Lower leg skin (tissue), 3 donors: ENCODE measurements around the gene TRIP11.

Experiments
- CTCF ChIP-seq, 3 donors: fragments of 450-650 bp; IDR thresholded peaks; one replicate each; pipeline ENCODE4 v1.5.1; 2016; ENCODE audit warnings: antibody characterized with exemption in 3 of 3, mild to moderate bottlenecking in 3 of 3, moderate library complexity in 2 of 3
- POLR2A ChIP-seq, 2 donors: fragments of 450-650 bp; IDR thresholded peaks; one replicate each; pipeline ENCODE4 v1.6.1; 2016 to 2017; ENCODE audit warnings: antibody characterized with exemption in 2 of 2, mild to moderate bottlenecking in 1 of 2, moderate library complexity in 1 of 2

DNA sequence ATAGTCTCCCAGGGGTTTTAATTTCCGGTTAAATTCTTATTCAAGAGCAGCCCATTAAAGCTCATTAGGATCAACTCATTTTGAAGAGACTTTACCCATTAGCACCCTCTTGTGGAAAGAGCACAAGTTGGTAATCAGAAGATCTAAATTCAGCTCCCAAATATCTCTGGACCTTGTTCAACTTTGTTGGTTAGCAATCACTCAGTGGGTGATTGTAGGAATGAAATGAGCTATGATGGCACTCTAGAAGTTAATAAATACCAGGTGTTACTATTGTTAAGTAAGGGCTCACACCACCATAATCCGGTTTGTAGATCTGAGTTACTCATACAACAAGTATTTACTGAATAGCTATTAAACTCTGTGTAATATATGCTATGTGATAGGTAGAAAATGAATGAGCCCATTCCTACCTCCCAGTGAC lies 42.9 kb downstream of the TRIP11 start:
- TF ChIP-seq POLR2A (IDR thresholded peaks at IDR 0.05) = no peak
- no peak for TF ChIP-seq CTCF (IDR thresholded peaks at IDR 0.05)
